ENCODE data around the gene SERP2. TPM values are rescaled to one million over a fixed set of nuclear protein-coding genes. Genes with fewer than 3 reads are reported as not detected.

The SERP2 gene
- total RNA-seq, 2 experiments from 2014 or later, result 0.53 to 0.65 TPM

- ChIA-PET CTCF (no interaction called here), POLR2A (no interaction called here)
These were observed 55.7 kb downstream of the SERP2 start for GRCh38 chr13:44429311-44429710.

GRCh38 chr13:44431150-44431549 lies 57.5 kb downstream of the SERP2 start:
- ChIA-PET POLR2A (no interaction called here), CTCF (no interaction called here)

- POLR2A ChIA-PET, result no interaction called here
These were observed 59.0 kb downstream of the SERP2 start for GRCh38 chr13:44432650-44433049.

GRCh38 chr13:44433863-44434765 lies 60.5 kb downstream of the SERP2 start:
- ChIA-PET POLR2A (no interaction called here), CTCF (interaction anchor here (0.8 to 1.5 kb wide), 2 partner anchors 24 to 529 kb away, joined by 3 read pairs; no protein-coding TSS in a partner anchor)

More at GRCh38 chr13:44432650-44433049, 59.0 kb downstream of the SERP2 start:
- CTCF ChIA-PET, result no interaction called here

GRCh38 chr13:44434766-44435141 lies 61.1 kb downstream of the SERP2 start:
- POLR2A ChIA-PET, result no interaction called here
- CTCF ChIA-PET, result interaction anchor here (0.8 to 1.5 kb wide), 2 partner anchors 23 to 529 kb away, joined by 3 read pairs; no protein-coding TSS in a partner anchor

GRCh38 chr13:44435142-44435918 lies 61.7 kb downstream of the SERP2 start:
- POLR2A ChIA-PET, result interaction anchor here (0.6 to 0.7 kb wide), 4 partner anchors 28 to 719 kb away, joined by 3 to 5 read pairs (median 4); no protein-coding TSS in a partner anchor
- CTCF ChIA-PET, result interaction anchor here (0.8 to 2.0 kb wide), 3 partner anchors 22 to 530 kb away, joined by 3 to 6 read pairs (median 3); no protein-coding TSS in a partner anchor

- CTCF ChIA-PET, result interaction anchor here (1.4 to 2.0 kb wide), 2 partner anchors 244 to 528 kb away, joined by 5 to 6 read pairs; no protein-coding TSS in a partner anchor
- POLR2A ChIA-PET, result no interaction called here
These were observed 62.4 kb downstream of the SERP2 start for GRCh38 chr13:44435919-44436510.

GRCh38 chr13:44436589-44437337 lies 63.1 kb downstream of the SERP2 start:
- POLR2A ChIA-PET, result no interaction called here
- CTCF ChIA-PET, result interaction anchor here (1.3 to 2.0 kb wide), 4 partner anchors 9 to 529 kb away, joined by 3 to 6 read pairs (median 4); no protein-coding TSS in a partner anchor

- ChIA-PET CTCF (interaction anchor here (0.7 to 2.0 kb wide), 7 partner anchors 9 to 530 kb away, joined by 3 to 6 read pairs (median 3); no protein-coding TSS in a partner anchor), POLR2A (no interaction called here)
These were observed 64.0 kb downstream of the SERP2 start for GRCh38 chr13:44437356-44438233.

- POLR2A ChIA-PET, result no interaction called here
- CTCF ChIA-PET, result interaction anchor here (0.7 to 1.0 kb wide), 4 partner anchors 13 to 530 kb away, joined by 3 to 6 read pairs (median 3); no protein-coding TSS in a partner anchor
These were observed 64.6 kb downstream of the SERP2 start for GRCh38 chr13:44438234-44438579.

GRCh38 chr13:44439452-44440024 lies 65.9 kb downstream of the SERP2 start:
- CTCF ChIA-PET, result interaction anchor here (1.0 kb wide), 1 partner anchor 531 kb away, joined by 6 read pairs; no protein-coding TSS in a partner anchor
- POLR2A ChIA-PET, result no interaction called here

- ChIA-PET CTCF (interaction anchor here (1.3 kb wide), 1 partner anchor 534 kb away, joined by 3 read pairs; no protein-coding TSS in a partner anchor), POLR2A (no interaction called here)
These were observed 66.5 kb downstream of the SERP2 start for GRCh38 chr13:44440046-44440608.

Other genes starting within 250 kb of the SERP2 start
- 1 to 10 TPM; 5.9 to 6.8 TPM for gene TSC22D1, start 202.5 kb downstream of the SERP2 start, total RNA-seq